IMR-90 (cell line): ENCODE data around the gene EIF3K. TPM values are rescaled to one million over a fixed set of nuclear protein-coding genes. Genes with fewer than 3 reads are reported as not detected.

Experiments used
- ATAC-seq: fragments of 200-7000 bp; cut with Tn5 transposase; 2 replicates; pipeline ENCODE4 v1.9.1; 2020; ENCODE audit warnings: low read depth, mild to moderate bottlenecking, moderate library complexity
- BruUV-seq: library from RNA; stranded (reverse); fragments of 400-500 nt; replicated peaks from 2 replicates; lab custom pipeline; 2021; lab: Mats Ljungman, UMichigan
- CTCF ChIA-PET: fragments of 300-600 bp; formaldehyde crosslinking; extraction: SDS; loops from one replicate; lab custom pipeline; 2021; ENCODE audit warnings: antibody characterized with exemption; lab: Yijun Ruan, JAX
- POLR2A ChIA-PET: fragments of 300-600 bp; sonication (Branson Sonifier 250); formaldehyde crosslinking; loops from one replicate; lab custom pipeline; 2022; ENCODE audit warnings: antibody characterized with exemption; ENCODE audit not compliant: unreplicated experiment; lab: Charles Lee
- DNase-seq: peaks from one replicate; pipeline ENCODE4 v3.0.0; 2013
- H2AFZ ChIP-seq: replicated peaks from 2 replicates; pipeline ENCODE3; 2013; ENCODE audit warnings: low read length, mild to moderate bottlenecking; ENCODE audit not compliant: poor library complexity
- H2AK5ac ChIP-seq: 2 replicates; pipeline ENCODE4 v1.6.1; 2013; ENCODE audit warnings: low read depth, low read length, inconsistent platforms
- H2AK9ac ChIP-seq: replicated peaks from 2 replicates; pipeline ENCODE3; 2013; ENCODE audit warnings: mild to moderate bottlenecking, low read depth, low read length, moderate library complexity; ENCODE audit not compliant: poor library complexity
- H2BK120ac ChIP-seq: 2 replicates; pipeline ENCODE4 v1.6.1; 2013; ENCODE audit warnings: low read depth, low read length, inconsistent platforms
- H2BK15ac ChIP-seq: 3 replicates; pipeline ENCODE4 v1.6.1; 2013; ENCODE audit warnings: low read depth, low read length, inconsistent platforms
- H2BK20ac ChIP-seq: 2 replicates; pipeline ENCODE4 v1.6.1; 2013; ENCODE audit warnings: low read depth, mild to moderate bottlenecking, inconsistent platforms, low read length, moderate library complexity
- H2BK5ac ChIP-seq: 2 replicates; pipeline ENCODE4 v1.6.1; 2013; ENCODE audit warnings: mild to moderate bottlenecking, low read depth, low read length, inconsistent platforms; ENCODE audit not compliant: poor library complexity, severe bottlenecking
- H3K14ac ChIP-seq: replicated peaks from 2 replicates; pipeline ENCODE4 v1.6.1; 2013; ENCODE audit warnings: low read depth, low read length, inconsistent platforms
- H3K18ac ChIP-seq: 2 replicates; pipeline ENCODE4 v1.6.1; 2013; ENCODE audit warnings: low read depth, low read length, control low read depth
- H3K23ac ChIP-seq: 2 replicates; pipeline ENCODE4 v1.6.1; 2013; ENCODE audit warnings: low read depth, low read length, inconsistent platforms
- H3K27ac ChIP-seq: 2 replicates; pipeline ENCODE4 v1.5.1; 2013; ENCODE audit warnings: mild to moderate bottlenecking, control low read depth, low read length; ENCODE audit not compliant: insufficient read depth
- H3K27me3 ChIP-seq: 2 replicates; pipeline ENCODE4 v1.6.1; 2013; ENCODE audit warnings: low read length; ENCODE audit not compliant: control insufficient read depth, insufficient read depth
- H3K36me3 ChIP-seq: 2 replicates; pipeline ENCODE4 v1.6.1; 2013; ENCODE audit warnings: low read length, mixed read lengths; ENCODE audit not compliant: control insufficient read depth, insufficient read depth
- H3K4ac ChIP-seq: 2 replicates; pipeline ENCODE4 v1.6.1; 2013; ENCODE audit warnings: low read depth, low read length, inconsistent platforms
- H3K4me1 ChIP-seq: 2 replicates; pipeline ENCODE4 v1.6.1; 2013; ENCODE audit warnings: low read length, mixed read lengths; ENCODE audit not compliant: control insufficient read depth, insufficient read depth
- H3K4me2 ChIP-seq: 2 replicates; pipeline ENCODE4 v1.6.1; 2013; ENCODE audit warnings: low read depth, mild to moderate bottlenecking, control low read depth, low read length, moderate library complexity
- H3K4me3 ChIP-seq: 2 replicates; pipeline ENCODE4 v1.5.1; 2013; ENCODE audit warnings: low read depth, mild to moderate bottlenecking, control low read depth, low read length, moderate library complexity; ENCODE audit not compliant: insufficient read depth
- H3K56ac ChIP-seq: 2 replicates; pipeline ENCODE4 v1.6.1; 2013; ENCODE audit warnings: low read length, inconsistent platforms; ENCODE audit not compliant: insufficient read depth; ENCODE audit errors: extremely low read depth
- H3K79me1 ChIP-seq, 2 experiments: 2 replicates each; pipeline ENCODE4 v1.6.1; 2013; ENCODE audit warnings: low read length in 2 of 2, inconsistent platforms in 1 of 2, low read depth in 1 of 2
- H3K9ac ChIP-seq: 2 replicates; pipeline ENCODE4 v1.6.1; 2013; ENCODE audit warnings: low read depth, low read length, control low read depth
- H3K9me1 ChIP-seq: 2 replicates; pipeline ENCODE4 v1.6.1; 2013; ENCODE audit warnings: low read length, inconsistent platforms; ENCODE audit not compliant: insufficient read depth
- H3K9me3 ChIP-seq: 2 replicates; pipeline ENCODE4 v1.6.1; 2013; ENCODE audit warnings: low read length; ENCODE audit not compliant: control insufficient read depth, insufficient read depth
- H4K20me1 ChIP-seq: 2 replicates; pipeline ENCODE4 v1.6.1; 2013; ENCODE audit warnings: low read length, inconsistent platforms; ENCODE audit not compliant: insufficient read depth
- H4K5ac ChIP-seq: 2 replicates; pipeline ENCODE4 v1.6.1; 2013; ENCODE audit warnings: mild to moderate bottlenecking, low read depth, low read length, control low read depth
- H4K8ac ChIP-seq, 2 experiments: 2 replicates each; pipeline ENCODE4 v1.6.1; 2013; ENCODE audit warnings: low read depth in 2 of 2, low read length in 2 of 2, control low read depth in 1 of 2, inconsistent platforms in 1 of 2
- H4K91ac ChIP-seq: 2 replicates; pipeline ENCODE4 v1.6.1; 2013; ENCODE audit warnings: low read depth, low read length, inconsistent platforms; ENCODE audit not compliant: insufficient read depth
- BHLHE40 ChIP-seq: fragments of 150-350 bp; IDR thresholded peaks from 2 replicates; pipeline ENCODE4 v1.6.1; 2016; ENCODE audit warnings: mild to moderate bottlenecking, low read depth, low read length
- CHD1 ChIP-seq: IDR thresholded peaks from 2 replicates; pipeline ENCODE4 v1.6.1; 2012; ENCODE audit warnings: low read depth, low read length, improper control_type of control experiment
- FOS ChIP-seq: fragments of 150-350 bp; IDR thresholded peaks from 2 replicates; pipeline ENCODE4 v1.6.1; 2016; ENCODE audit warnings: low read depth, low read length
- MAFK ChIP-seq: IDR thresholded peaks from 2 replicates; pipeline ENCODE4 v1.6.1; 2012; ENCODE audit warnings: low read depth, low read length, improper control_type of control experiment
- MAZ ChIP-seq: IDR thresholded peaks from 2 replicates; pipeline ENCODE4 v1.6.1; 2012; ENCODE audit warnings: low read depth, mild to moderate bottlenecking, low read length, improper control_type of control experiment, moderate library complexity, borderline replicate concordance
- MXI1 ChIP-seq: IDR thresholded peaks from 2 replicates; pipeline ENCODE4 v1.6.1; 2012; ENCODE audit warnings: low read depth, mild to moderate bottlenecking, low read length, moderate library complexity, borderline replicate concordance
- POLR2A ChIP-seq: IDR thresholded peaks from 2 replicates; pipeline ENCODE4 v1.6.1; 2012; ENCODE audit warnings: mild to moderate bottlenecking, low read depth, low read length
- RAD21 ChIP-seq: IDR thresholded peaks from 2 replicates; pipeline ENCODE4 v1.6.1; 2012; ENCODE audit warnings: low read length, improper control_type of control experiment
- RFX5 ChIP-seq: IDR thresholded peaks from 2 replicates; pipeline ENCODE4 v1.8.0; 2012; ENCODE audit warnings: low read depth, mild to moderate bottlenecking, low read length, moderate library complexity
- WGBS, 2 experiments: methylation state at CpG; one replicate each; pipeline versions ENCODE4 v1.1.5 to v1.1.7; 2013; ENCODE audit warnings: missing lambda C conversion rate in 2 of 2; ENCODE audit not compliant: insufficient read length in 1 of 2; ENCODE audit errors: extremely low coverage in 2 of 2; 5-methylcytosine and 5-hydroxymethylcytosine counted together
- dilution Hi-C: fragments of 300-500 bp; cut with HindIII; formaldehyde crosslinking; loops from one replicate; pipeline ENCODE4 v1.14.3; 2018; ENCODE audit warnings: low sequenced_read_pairs; ENCODE audit not compliant: unreplicated experiment
- in situ Hi-C: fragments of 300-500 bp; cut with MboI; formaldehyde crosslinking; loops from 3 replicates; pipeline ENCODE4 v1.14.3; 2019; ENCODE audit warnings: low sequenced_read_pairs, inconsistent platforms, mixed read lengths
- intact Hi-C: fragments of 100-400 bp; cut with micrococcal nuclease; formaldehyde crosslinking; loops from 2 replicates; pipeline ENCODE4 v1.10.0; 2022
- polyA plus RNA-seq, 3 experiments: library from polyadenylated mRNA; depleted of rRNA; stranded (reverse); fragments of >200 nt; gene quantifications; 2 replicates each; pipeline ENCODE4 v1.2.3, GENCODE V29; 2012; ENCODE audit warnings: low replicate concordance in 1 of 3
- total RNA-seq: library from RNA; depleted of rRNA; stranded (reverse); fragments of >200 nt; gene quantifications from 2 replicates; pipeline ENCODE4 v1.2.3, GENCODE V29; 2012
- TF ChIP-seq, protein P1 (sequence below): fragments of 150-350 bp; IDR thresholded peaks from 2 replicates; pipeline ENCODE4 v1.6.1; 2017; ENCODE audit warnings: mild to moderate bottlenecking, antibody characterized with exemption, low read length, low read depth
- TF ChIP-seq, protein P2 (sequence below): conservative IDR thresholded peaks from 2 replicates; pipeline ENCODE4 v1.5.1; 2012; ENCODE audit warnings: mild to moderate bottlenecking, low read depth, low read length, improper control_type of control experiment

The EIF3K gene
- total and polyA plus RNA-seq, 2 of the 4 experiments (the other 2 are of a cell fraction), result 575 to 1,137 TPM

DNA sequence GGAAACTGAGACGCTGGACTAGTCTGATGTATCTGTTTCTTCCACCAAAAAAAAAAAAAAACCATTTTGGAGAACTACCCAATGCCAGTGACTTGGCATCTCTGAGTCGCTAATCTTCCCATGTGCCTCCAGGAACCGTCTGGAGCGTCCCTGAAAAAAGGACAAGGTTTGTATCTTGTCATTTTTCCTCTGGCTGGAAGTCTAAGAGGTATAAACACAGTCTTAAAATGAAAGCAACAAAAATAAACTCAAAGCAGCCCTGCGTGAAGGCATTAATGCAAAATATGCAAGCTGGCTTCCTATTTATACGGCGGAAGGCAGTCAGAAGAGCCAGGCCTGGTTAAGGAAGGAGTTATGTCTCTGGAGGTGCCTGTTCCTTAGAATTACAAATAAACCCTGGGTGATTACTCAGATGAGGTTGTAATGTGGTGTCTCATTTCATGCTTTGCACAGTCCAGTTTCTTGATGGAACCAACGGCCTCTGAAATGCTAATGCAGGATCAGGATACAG lies 48.7 kb downstream of the EIF3K start (continued):
- TF ChIP-seq, protein P1, sequence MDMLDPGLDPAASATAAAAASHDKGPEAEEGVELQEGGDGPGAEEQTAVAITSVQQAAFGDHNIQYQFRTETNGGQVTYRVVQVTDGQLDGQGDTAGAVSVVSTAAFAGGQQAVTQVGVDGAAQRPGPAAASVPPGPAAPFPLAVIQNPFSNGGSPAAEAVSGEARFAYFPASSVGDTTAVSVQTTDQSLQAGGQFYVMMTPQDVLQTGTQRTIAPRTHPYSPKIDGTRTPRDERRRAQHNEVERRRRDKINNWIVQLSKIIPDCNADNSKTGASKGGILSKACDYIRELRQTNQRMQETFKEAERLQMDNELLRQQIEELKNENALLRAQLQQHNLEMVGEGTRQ, result no peak

DNA sequence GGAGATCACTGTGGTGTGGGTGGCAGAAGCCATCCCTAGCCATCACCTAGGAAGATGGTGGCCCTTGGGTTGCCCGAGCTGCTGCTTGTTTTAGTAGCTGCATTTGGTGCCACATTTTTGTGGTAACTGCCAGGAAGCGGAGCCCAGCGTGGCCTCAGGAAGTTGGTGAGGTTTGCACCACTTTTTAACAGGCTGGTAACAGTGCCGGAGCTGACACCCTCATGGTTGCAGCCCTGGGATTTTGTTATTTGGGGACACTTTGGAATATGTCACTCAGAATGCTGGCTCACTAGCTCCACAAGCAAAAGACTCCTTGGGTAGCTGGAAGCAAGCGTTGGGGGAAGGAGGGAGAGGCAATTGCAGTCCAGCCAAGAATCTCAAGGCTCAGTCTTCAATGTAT lies 50.6 kb downstream of the EIF3K start:
- no peak overlapping the region; the same call in 1 of the 2 replicates for H4K5ac ChIP-seq
- peak overlapping the region; percentile 37 to 39; a peak in 2 of 4 replicates for H4K8ac ChIP-seq
- peak overlapping the region; percentile 24; the same call in 1 of the 2 replicates for H3K18ac ChIP-seq
- no peaks in the 10 kb centered on the region for H3K27me3 ChIP-seq
- ATAC-seq (no peak), DNase-seq (no peak)
- TF ChIP-seq, protein P1, result no peak
- no peak for TF ChIP-seq RFX5
- TF ChIP-seq, protein P2, sequence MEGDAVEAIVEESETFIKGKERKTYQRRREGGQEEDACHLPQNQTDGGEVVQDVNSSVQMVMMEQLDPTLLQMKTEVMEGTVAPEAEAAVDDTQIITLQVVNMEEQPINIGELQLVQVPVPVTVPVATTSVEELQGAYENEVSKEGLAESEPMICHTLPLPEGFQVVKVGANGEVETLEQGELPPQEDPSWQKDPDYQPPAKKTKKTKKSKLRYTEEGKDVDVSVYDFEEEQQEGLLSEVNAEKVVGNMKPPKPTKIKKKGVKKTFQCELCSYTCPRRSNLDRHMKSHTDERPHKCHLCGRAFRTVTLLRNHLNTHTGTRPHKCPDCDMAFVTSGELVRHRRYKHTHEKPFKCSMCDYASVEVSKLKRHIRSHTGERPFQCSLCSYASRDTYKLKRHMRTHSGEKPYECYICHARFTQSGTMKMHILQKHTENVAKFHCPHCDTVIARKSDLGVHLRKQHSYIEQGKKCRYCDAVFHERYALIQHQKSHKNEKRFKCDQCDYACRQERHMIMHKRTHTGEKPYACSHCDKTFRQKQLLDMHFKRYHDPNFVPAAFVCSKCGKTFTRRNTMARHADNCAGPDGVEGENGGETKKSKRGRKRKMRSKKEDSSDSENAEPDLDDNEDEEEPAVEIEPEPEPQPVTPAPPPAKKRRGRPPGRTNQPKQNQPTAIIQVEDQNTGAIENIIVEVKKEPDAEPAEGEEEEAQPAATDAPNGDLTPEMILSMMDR, result no peak
- TF ChIP-seq MAFK, result no peak
- no peak for TF ChIP-seq POLR2A
- TF ChIP-seq RAD21, result no peak
- TF ChIP-seq MXI1, result no peak
- TF ChIP-seq MAZ, result no peak
- no peak for TF ChIP-seq BHLHE40
- TF ChIP-seq CHD1, result no peak
- no peak for TF ChIP-seq FOS
- in situ Hi-C loops (no loop called here), dilution Hi-C loops (no loop called here), intact Hi-C loops (no loop called here)
- peak overlapping the region; percentile 77 for H3K4ac ChIP-seq
- H3K4me3 ChIP-seq, result no peak overlapping the region
- H2AFZ ChIP-seq, result peak overlapping the region; percentile 10
- H2BK20ac ChIP-seq, result peak overlapping the region; percentile 68
- peak overlapping the region; percentile 69 for H2AK9ac ChIP-seq
- ChIA-PET CTCF (interaction anchor here (1.5 kb wide), 1 partner anchor 33 kb away, joined by 3 read pairs; no protein-coding TSS in a partner anchor), POLR2A (interaction anchor here (0.6 kb wide), 1 partner anchor 11 kb away, joined by 3 read pairs; no protein-coding TSS in a partner anchor)
- H3K14ac ChIP-seq, result peak overlapping the region; percentile 87
- H3K9me3 ChIP-seq, result no peaks in the 10 kb centered on the region
- H3K27ac ChIP-seq, result peak overlapping the region; percentile 48; the same call in 1 of the 2 replicates
- peak overlapping the region; percentile 40 for H2BK120ac ChIP-seq
- H3K79me1 ChIP-seq, result peaks cover 5 to 70% of the 10 kb centered on the region in 2 experiments; a peak in 3 of 4 replicates
- H3K23ac ChIP-seq, result peak overlapping the region; percentile 89
- H2BK15ac ChIP-seq, result peak overlapping the region; percentile 63; the same call in 1 of the 3 replicates
- H4K91ac ChIP-seq, result peak overlapping the region; percentile 36
- no peak overlapping the region for H3K9ac ChIP-seq
- H4K20me1 ChIP-seq, result peaks cover 85% of the 10 kb centered on the region
- H3K4me2 ChIP-seq, result no peak overlapping the region
- H3K36me3 ChIP-seq, result peaks cover 6% of the 10 kb centered on the region
- no peak overlapping the region for H3K56ac ChIP-seq
- peaks cover 57% of the 10 kb centered on the region for H3K4me1 ChIP-seq
- H3K9me1 ChIP-seq, result peaks cover 46% of the 10 kb centered on the region
- BruUV-seq, result no TSS peak
- 100% methylated on average over 1 of the region's 5 CpGs; no CpG with 5 or more reads in 1 of the 2 experiments for WGBS, 2 experiments
- H2BK5ac ChIP-seq, result peak overlapping the region; percentile 60
- peak overlapping the region; percentile 84 for H2AK5ac ChIP-seq
